GM12878 (cell line): ENCODE measurements around the gene TGFB1I1. TPM values are rescaled to one million over a fixed set of nuclear protein-coding genes. Genes with fewer than 3 reads are reported as not detected.

Experiments used
- ATAC-seq: fragments of 200-7000 bp; cut with Tn5 transposase; 3 replicates; pipeline ENCODE4 v1.9.1; 2020; ENCODE audit warnings: mild to moderate bottlenecking, moderate library complexity
- BruUV-seq: library from RNA; stranded (reverse); fragments of 400-500 nt; replicated peaks from 2 replicates; lab custom pipeline; 2021; lab: Mats Ljungman, UMichigan
- CTCF ChIA-PET: fragments of 300-600 bp; sonication (Branson Sonifier 250); formaldehyde crosslinking; extraction: SDS; loops from one replicate; lab custom pipeline; 2021; ENCODE audit warnings: inconsistent platforms; lab: Yijun Ruan, JAX
- POLR2A ChIA-PET: fragments of 350-600 bp; formaldehyde crosslinking; extraction: SDS; loops from one replicate; lab custom pipeline; 2021; ENCODE audit warnings: inconsistent platforms; lab: Charles Lee
- RAD21 ChIA-PET: fragments of 300-600 bp; sonication (Branson Sonifier 250); formaldehyde crosslinking; loops from one replicate; lab custom pipeline; 2023; ENCODE audit warnings: antibody characterized with exemption; ENCODE audit not compliant: unreplicated experiment; lab: Charles Lee
- SMC1A ChIA-PET: fragments of 300-600 bp; sonication (Branson Sonifier 250); formaldehyde crosslinking; loops from one replicate; lab custom pipeline; 2023; ENCODE audit not compliant: unreplicated experiment, uncharacterized antibody; lab: Charles Lee
- DNase-seq: peaks from one replicate; pipeline ENCODE4 v3.0.0-alpha.2; 2011; ENCODE audit warnings: low read depth, low spot score
- FAIRE-seq: peaks from 3 replicates; lab custom pipeline; 2011; peaks lifted over from hg19 to GRCh38; lab: Jason Lieb, UNC
- H2AFZ ChIP-seq: 2 replicates; pipeline ENCODE4 v1.6.0; 2011; ENCODE audit warnings: low read depth, low read length, control low read depth; ENCODE audit not compliant: control insufficient read depth
- H3K27ac ChIP-seq: 2 replicates; pipeline ENCODE4 v1.5.1; 2011; ENCODE audit warnings: control low read depth; ENCODE audit not compliant: control insufficient read depth, insufficient read depth
- H3K27me3 ChIP-seq, 2 experiments: replicated peaks in 1 of 2; 2 replicates each; pipeline versions ENCODE4 v1.6.0 to v1.6.1; 2011; ENCODE audit warnings: low read length in 1 of 2; ENCODE audit not compliant: control insufficient read depth in 2 of 2, insufficient read depth in 2 of 2
- H3K36me3 ChIP-seq, 2 experiments: 2 replicates each; pipeline ENCODE4 v1.5.1; 2011; ENCODE audit warnings: low read length in 1 of 2; ENCODE audit not compliant: control insufficient read depth in 2 of 2, insufficient read depth in 2 of 2
- H3K4me1 ChIP-seq: 2 replicates; pipeline ENCODE4 v1.6.1; 2011; ENCODE audit warnings: mild to moderate bottlenecking, low read length, moderate library complexity, mixed read lengths; ENCODE audit not compliant: control insufficient read depth, insufficient read depth
- H3K4me2 ChIP-seq: 2 replicates; pipeline ENCODE4 v1.6.0; 2011; ENCODE audit warnings: control low read depth; ENCODE audit not compliant: control insufficient read depth, insufficient read depth
- H3K4me3 ChIP-seq: fragments of 200-600 bp; sonication (generic); 2 replicates; pipeline ENCODE4 v1.5.1; 2016
- H3K79me2 ChIP-seq: 2 replicates; pipeline ENCODE4 v1.6.0; 2011; ENCODE audit warnings: low read length; ENCODE audit not compliant: control insufficient read depth, insufficient read depth
- H3K9ac ChIP-seq: 2 replicates; pipeline ENCODE4 v1.8.0; 2011; ENCODE audit warnings: low read length, control low read depth, mixed read lengths; ENCODE audit not compliant: control insufficient read depth, insufficient read depth
- H3K9me3 ChIP-seq: replicated peaks from 3 replicates; pipeline ENCODE4 v1.5.1; 2011; ENCODE audit warnings: mild to moderate bottlenecking, low read length; ENCODE audit not compliant: control insufficient read depth, insufficient read depth
- H4K20me1 ChIP-seq: 2 replicates; pipeline ENCODE4 v1.6.0; 2011; ENCODE audit not compliant: control insufficient read depth, insufficient read depth
- ATF2 ChIP-seq: IDR thresholded peaks from 2 replicates; pipeline ENCODE4 v1.6.1; 2012; ENCODE audit warnings: low read length, inconsistent platforms
- CHD2 ChIP-seq: IDR thresholded peaks from 2 replicates; pipeline ENCODE4 v1.6.1; 2011; ENCODE audit warnings: low read depth, low read length, improper control_type of control experiment, borderline replicate concordance
- CREB1 ChIP-seq: IDR thresholded peaks from 2 replicates; pipeline ENCODE4 v1.6.1; 2012; ENCODE audit warnings: low read depth, mild to moderate bottlenecking, inconsistent platforms
- E2F4 ChIP-seq: IDR thresholded peaks from 2 replicates; pipeline ENCODE4 v1.6.1; 2012; ENCODE audit warnings: low read depth, low read length, improper control_type of control experiment
- E2F8 ChIP-seq: fragments of 450-650 bp; IDR thresholded peaks from 2 replicates; pipeline ENCODE4 v1.6.1; 2018; ENCODE audit warnings: mild to moderate bottlenecking, low read depth, moderate library complexity; ENCODE audit not compliant: partially characterized antibody
- GABPA ChIP-seq: IDR thresholded peaks from 2 replicates; pipeline ENCODE4 v1.6.1; 2014; ENCODE audit warnings: antibody characterized with exemption, low read depth, mild to moderate bottlenecking, inconsistent platforms
- GATAD2B ChIP-seq: fragments of 450-650 bp; conservative IDR thresholded peaks from 2 replicates; pipeline ENCODE4 v1.6.1; 2017; ENCODE audit warnings: low read depth, mild to moderate bottlenecking, moderate library complexity
- HDAC6 ChIP-seq: fragments of 200-600 bp; sonication (generic); IDR thresholded peaks from one replicate; pipeline ENCODE4 v1.8.0; 2017; ENCODE audit warnings: antibody characterized with exemption; ENCODE audit not compliant: unreplicated experiment
- JUND ChIP-seq: IDR thresholded peaks from 2 replicates; pipeline ENCODE4 v1.6.1; 2012; ENCODE audit warnings: low read depth, mild to moderate bottlenecking, low read length, improper control_type of control experiment, moderate library complexity
- NR2C1 ChIP-seq: fragments of 450-650 bp; IDR thresholded peaks from 2 replicates; pipeline ENCODE4 v1.6.1; 2017; ENCODE audit warnings: antibody characterized with exemption, mild to moderate bottlenecking, moderate library complexity
- PAX5 ChIP-seq: IDR thresholded peaks from 2 replicates; pipeline ENCODE4 v1.6.1; 2011; ENCODE audit warnings: low read depth, low read length, borderline replicate concordance
- POLR2A ChIP-seq: IDR thresholded peaks from 2 replicates; pipeline ENCODE4 v1.6.1; 2011; ENCODE audit warnings: low read depth, mild to moderate bottlenecking, low read length
- RB1 ChIP-seq: fragments of 450-650 bp; formaldehyde crosslinking; IDR thresholded peaks from 2 replicates; pipeline ENCODE4 v1.6.1; 2017; ENCODE audit warnings: mild to moderate bottlenecking, borderline replicate concordance
- RBBP5 ChIP-seq: fragments of 200-600 bp; sonication (generic); conservative IDR thresholded peaks from 2 replicates; pipeline ENCODE4 v1.6.1; 2016
- SREBF2 ChIP-seq: IDR thresholded peaks from 2 replicates; pipeline ENCODE4 v1.6.1; 2012; ENCODE audit warnings: mild to moderate bottlenecking, low read length
- SRF ChIP-seq, 2 experiments: IDR thresholded peaks; 2 replicates each; pipeline ENCODE4 v1.6.1; 2011; ENCODE audit warnings: low read depth in 2 of 2, low read length in 2 of 2, mild to moderate bottlenecking in 1 of 2, moderate library complexity in 1 of 2
- TARDBP ChIP-seq: IDR thresholded peaks from 2 replicates; pipeline ENCODE4 v1.6.1; 2016; ENCODE audit warnings: borderline replicate concordance
- YBX1 ChIP-seq: fragments of 450-650 bp; IDR thresholded peaks from 2 replicates; pipeline ENCODE4 v1.6.1; 2016; ENCODE audit warnings: antibody characterized with exemption
- WGBS: methylation state at CpG from one replicate; pipeline ENCODE4 v1.1.6; 2016; ENCODE audit warnings: low lambda C conversion rate; ENCODE audit not compliant: insufficient replicate concordance, insufficient coverage; ENCODE audit errors: missing lambda C conversion rate; 5-methylcytosine and 5-hydroxymethylcytosine counted together
- in situ Hi-C: fragments of 300-500 bp; cut with MboI; formaldehyde crosslinking; loops from 9 replicates; pipeline ENCODE4 v1.14.3; 2018; ENCODE audit warnings: mixed read lengths
- intact Hi-C: fragments of 100-400 bp; cut with micrococcal nuclease; formaldehyde crosslinking; loops from one replicate; pipeline ENCODE4 v1.14.2; 2022; ENCODE audit not compliant: unreplicated experiment
- polyA plus RNA-seq, 11 experiments: library from polyadenylated mRNA; depleted of rRNA in 4 of 11; unstranded in 6 of 11; stranded (reverse) in 5 of 11; fragments of >200 nt; fragmentation: Nextera tagmentation in 4 of 11; fragmentation: Illumina TruSeq in 1 of 11; extraction: Ambion mirVana in 4 of 11; extraction: Trizol in 1 of 11; gene quantifications; 1 replicate in 1 of 11; 2 replicates in 10 of 11; pipeline versions ENCODE4 v1.2.1 to v1.2.3, GENCODE V29; 2011 to 2016; ENCODE audit warnings: inconsistent platforms in 2 of 11, missing spikeins in 2 of 11, low read depth in 1 of 11
- total RNA-seq, 4 experiments: library from RNA; depleted of rRNA in 3 of 4; stranded (reverse); fragments of >200 nt in 3 of 4; fragmentation: Illumina TruSeq in 1 of 4; extraction: Trizol in 1 of 4; gene quantifications; 2 replicates each; pipeline versions ENCODE4 v1.2.1 to v1.2.3, GENCODE V29; 2013 to 2021

The TGFB1I1 gene
- total and polyA plus RNA-seq, 10 of the 15 experiments (the other 5 are each of a cell fraction or from before 2014, with no cell fraction given): 0.13 to 2.3 (median 0.41) TPM; not detected in 2

GRCh38 chr16:31488468-31489297, 16.7 kb downstream of the TGFB1I1 start:
- WGBS: 93% methylated on average over 74 of the region's 77 CpGs
- DNase-seq (no peak), ATAC-seq (no peak), FAIRE-seq (no peak)
- Histone ChIP-seq H3K79me2 (no peaks in the 10 kb centered on the region), H3K9me3 (no peaks in the 10 kb centered on the region), H3K9ac (no peak overlapping the region), H3K4me3 (no peak overlapping the region), H3K27me3 (no peaks in the 10 kb centered on the region; a peak in 1 of 4 replicates), H3K4me1 (0 out of 2 replicates have a peak, but pooled peaks cover 3% of the 10 kb centered on the region), H3K4me2 (peak overlapping the region; percentile 93; the same call in 1 of the 2 replicates), H3K36me3 (no peaks in the 10 kb centered on the region; a peak in 4 of 4 replicates), H2AFZ (no peak overlapping the region), H4K20me1 (no peaks in the 10 kb centered on the region), H3K27ac (no peak overlapping the region)
- BruUV-seq: no TSS peak
- no peak for TF ChIP-seq GABPA
- TF ChIP-seq RBBP5: no peak
- TF ChIP-seq YBX1: no peak
- TF ChIP-seq TARDBP: no peak
- TF ChIP-seq JUND: no peak
- no peak for TF ChIP-seq HDAC6
- TF ChIP-seq SRF (IDR thresholded peaks at IDR 0.05; ENCODE audit: low read depth in 2 of 2, low read length in 2 of 2): no peak
- no peak for TF ChIP-seq PAX5
- no peak for TF ChIP-seq SREBF2
- TF ChIP-seq GATAD2B: no peak
- no peak for TF ChIP-seq ATF2
- TF ChIP-seq CREB1: no peak
- TF ChIP-seq E2F8: no peak
- no peak for TF ChIP-seq POLR2A
- TF ChIP-seq NR2C1: no peak
- TF ChIP-seq E2F4: no peak
- TF ChIP-seq RB1: no peak
- no peak for TF ChIP-seq CHD2
- CTCF ChIA-PET: interaction anchor here (1.0 kb wide), 1 partner anchor 28 kb away, joined by 3 read pairs; no protein-coding TSS in a partner anchor
- intact Hi-C loops (no loop called here), in situ Hi-C loops (no loop called here)
- POLR2A ChIA-PET: interaction anchor here (0.6 kb wide), 1 partner anchor 529 kb away, joined by 4 read pairs; no protein-coding TSS in a partner anchor
- RAD21 ChIA-PET: no interaction called here
- SMC1A ChIA-PET: no interaction called here
